ENCODE results near the gene PLEKHA4.
"Not testable (repeated sequence)": the region's sequence is repeated elsewhere in the genome, so short reads cannot be mapped to it uniquely, and the experiment has no call there.

The PLEKHA4 gene

DNA sequence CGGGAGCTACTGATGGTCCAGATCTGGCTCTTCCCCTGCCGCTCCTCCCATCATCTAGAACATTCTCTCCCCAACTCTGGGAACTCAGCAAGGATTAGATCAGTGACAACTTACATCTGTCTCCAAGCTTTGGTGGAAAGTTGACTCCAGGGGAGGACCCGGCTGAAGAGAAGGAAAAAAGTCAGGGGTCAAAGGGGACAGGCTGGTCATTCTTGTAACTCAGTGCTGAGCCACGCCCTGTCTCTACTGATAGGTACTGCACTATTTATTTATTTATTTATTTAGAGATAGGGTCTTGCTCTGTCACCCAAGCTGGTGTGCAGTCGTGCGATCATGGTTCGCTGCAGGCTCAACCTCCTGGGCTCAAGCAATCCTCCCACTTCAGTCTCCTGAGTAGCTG is 14.3 kb downstream of the PLEKHA4 start:
- Histone ChIP-seq H3K79me1 (replicated peaks; ENCODE audit: low read length, poor library complexity, severe bottlenecking) (no peaks in the 10 kb centered on the region), H3K18ac (ENCODE audit: low read depth in 1 of 2, low read length in 2 of 2) (no peak overlapping the region), H3K36me3 (ENCODE audit: control insufficient read depth in 1 of 2, insufficient read depth in 2 of 2, low read depth in 1 of 2, low read length in 2 of 2) (peaks cover 12 to 62% of the 10 kb centered on the region in 2 experiments), H3K27me3 (ENCODE audit: control insufficient read depth in 1 of 2, insufficient read depth in 1 of 2, low read length in 2 of 2) (no peaks in the 10 kb centered on the region), H4K8ac (ENCODE audit: low read length) (no peak overlapping the region), H2BK5ac (ENCODE audit: low read depth, low read length, poor library complexity, severe bottlenecking) (no peak overlapping the region), H2AK5ac (ENCODE audit: low read length, severe bottlenecking) (no peak overlapping the region), H2BK12ac (ENCODE audit: low read length in 2 of 2) (no peak overlapping the region), H3K14ac (ENCODE audit: low read length in 2 of 2) (no peak overlapping the region), H2BK15ac (ENCODE audit: low read depth, poor library complexity, severe bottlenecking) (no peak overlapping the region), H3K4ac (ENCODE audit: low read depth in 1 of 2, low read length in 2 of 2) (no peak overlapping the region), H3K9me3 (ENCODE audit: control insufficient read depth, low read length) (no peaks in the 10 kb centered on the region), H3K9ac (ENCODE audit: low read length) (no peak overlapping the region), H4K91ac (ENCODE audit: low read length) (no peak overlapping the region), H3K4me2 (ENCODE audit: low read length, poor library complexity, severe bottlenecking) (no peak overlapping the region), H3K4me1 (ENCODE audit: control insufficient read depth, insufficient read depth, low read depth, low read length) (no peaks in the 10 kb centered on the region), H3K4me3 (ENCODE audit: insufficient read depth in 1 of 2, low read depth in 1 of 2, low read length in 2 of 2) (no peak overlapping the region), H2BK120ac (ENCODE audit: low read depth, low read length) (no peak overlapping the region), H2AFZ (ENCODE audit: low read depth, low read length) (no peak overlapping the region), H3K27ac (ENCODE audit: low read length, poor library complexity, severe bottlenecking) (no peak overlapping the region), H3K23ac (ENCODE audit: low read length in 2 of 2) (no peak overlapping the region)
- no peak for DNase-seq
- 92% methylated on average over 6 of the region's 7 CpGs for WGBS

GRCh38 chr19:48853483-48853882 is 14.9 kb downstream of the PLEKHA4 start:
- Histone ChIP-seq H4K8ac (ENCODE audit: low read length) (no peak overlapping the region), H2BK15ac (ENCODE audit: low read depth, poor library complexity, severe bottlenecking) (no peak overlapping the region), H2BK120ac (ENCODE audit: low read depth, low read length) (no peak overlapping the region), H3K9me3 (ENCODE audit: control insufficient read depth, low read length) (no peaks in the 10 kb centered on the region), H3K4me1 (ENCODE audit: control insufficient read depth, insufficient read depth, low read depth, low read length) (no peaks in the 10 kb centered on the region), H4K91ac (ENCODE audit: low read length) (no peak overlapping the region), H3K36me3 (ENCODE audit: control insufficient read depth in 1 of 2, insufficient read depth in 2 of 2, low read depth in 1 of 2, low read length in 2 of 2) (peaks cover 8 to 62% of the 10 kb centered on the region in 2 experiments), H3K23ac (ENCODE audit: low read length in 2 of 2) (no peak overlapping the region), H3K79me1 (replicated peaks; ENCODE audit: low read length, poor library complexity, severe bottlenecking) (no peaks in the 10 kb centered on the region), H3K27me3 (ENCODE audit: control insufficient read depth in 1 of 2, insufficient read depth in 1 of 2, low read length in 2 of 2) (no peaks in the 10 kb centered on the region), H2AFZ (ENCODE audit: low read depth, low read length) (no peak overlapping the region), H3K14ac (ENCODE audit: low read length in 2 of 2) (no peak overlapping the region), H3K27ac (ENCODE audit: low read length, poor library complexity, severe bottlenecking) (no peak overlapping the region), H2BK12ac (ENCODE audit: low read length in 2 of 2) (no peak overlapping the region), H2AK5ac (ENCODE audit: low read length, severe bottlenecking) (no peak overlapping the region), H3K4me3 (ENCODE audit: insufficient read depth in 1 of 2, low read depth in 1 of 2, low read length in 2 of 2) (no peak overlapping the region), H3K18ac (ENCODE audit: low read depth in 1 of 2, low read length in 2 of 2) (no peak overlapping the region), H3K4ac (ENCODE audit: low read depth in 1 of 2, low read length in 2 of 2) (no peak overlapping the region), H2BK5ac (ENCODE audit: low read depth, low read length, poor library complexity, severe bottlenecking) (no peak overlapping the region), H3K4me2 (ENCODE audit: low read length, poor library complexity, severe bottlenecking) (no peak overlapping the region), H3K9ac (ENCODE audit: low read length) (no peak overlapping the region)
- DNase-seq = no peak
- 93% methylated on average over 8 of the region's 8 CpGs for WGBS

DNA sequence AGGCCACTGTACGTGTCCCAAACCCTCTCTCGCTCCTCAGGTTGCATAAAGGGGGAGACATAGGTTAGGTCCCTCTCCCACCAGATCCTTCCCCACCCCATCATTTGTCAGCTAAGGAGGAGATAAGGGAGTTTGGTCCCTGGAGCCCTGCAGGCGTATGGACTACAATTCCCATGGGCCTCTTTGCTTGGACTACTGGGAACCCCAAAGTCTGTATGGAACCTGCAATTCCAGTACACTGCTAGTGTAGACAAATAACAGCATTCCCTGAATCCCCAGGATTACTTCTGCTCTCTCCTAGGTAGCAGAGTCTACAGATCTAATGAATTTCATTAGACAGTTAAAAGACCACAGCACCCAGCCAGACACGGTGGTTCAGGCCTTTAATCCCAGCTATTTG is 16.1 kb downstream of the PLEKHA4 start:
- Histone ChIP-seq H2BK12ac (ENCODE audit: low read length in 2 of 2) (no peak overlapping the region), H3K23ac (ENCODE audit: low read length in 2 of 2) (no peak overlapping the region), H2AK5ac (ENCODE audit: low read length, severe bottlenecking) (no peak overlapping the region), H3K79me1 (replicated peaks; ENCODE audit: low read length, poor library complexity, severe bottlenecking) (no peaks in the 10 kb centered on the region), H3K27ac (ENCODE audit: low read length, poor library complexity, severe bottlenecking) (no peak overlapping the region), H3K18ac (ENCODE audit: low read depth in 1 of 2, low read length in 2 of 2) (no peak overlapping the region), H3K9ac (ENCODE audit: low read length) (no peak overlapping the region), H2AFZ (ENCODE audit: low read depth, low read length) (no peak overlapping the region), H2BK5ac (ENCODE audit: low read depth, low read length, poor library complexity, severe bottlenecking) (no peak overlapping the region), H3K4me1 (ENCODE audit: control insufficient read depth, insufficient read depth, low read depth, low read length) (no peaks in the 10 kb centered on the region), H4K91ac (ENCODE audit: low read length) (no peak overlapping the region), H2BK120ac (ENCODE audit: low read depth, low read length) (no peak overlapping the region), H3K36me3 (ENCODE audit: control insufficient read depth in 1 of 2, insufficient read depth in 2 of 2, low read depth in 1 of 2, low read length in 2 of 2) (peaks cover 10 to 62% of the 10 kb centered on the region in 2 experiments), H3K4me2 (ENCODE audit: low read length, poor library complexity, severe bottlenecking) (no peak overlapping the region), H3K9me3 (ENCODE audit: control insufficient read depth, low read length) (no peaks in the 10 kb centered on the region), H3K27me3 (ENCODE audit: control insufficient read depth in 1 of 2, insufficient read depth in 1 of 2, low read length in 2 of 2) (no peaks in the 10 kb centered on the region), H3K14ac (ENCODE audit: low read length in 2 of 2) (no peak overlapping the region), H2BK15ac (ENCODE audit: low read depth, poor library complexity, severe bottlenecking) (no peak overlapping the region), H4K8ac (ENCODE audit: low read length) (no peak overlapping the region), H3K4me3 (ENCODE audit: insufficient read depth in 1 of 2, low read depth in 1 of 2, low read length in 2 of 2) (no peak overlapping the region), H3K4ac (ENCODE audit: low read depth in 1 of 2, low read length in 2 of 2) (no peak overlapping the region)
- 96% methylated on average over 2 of the region's 4 CpGs for WGBS
- DNase-seq = no peak

DNA sequence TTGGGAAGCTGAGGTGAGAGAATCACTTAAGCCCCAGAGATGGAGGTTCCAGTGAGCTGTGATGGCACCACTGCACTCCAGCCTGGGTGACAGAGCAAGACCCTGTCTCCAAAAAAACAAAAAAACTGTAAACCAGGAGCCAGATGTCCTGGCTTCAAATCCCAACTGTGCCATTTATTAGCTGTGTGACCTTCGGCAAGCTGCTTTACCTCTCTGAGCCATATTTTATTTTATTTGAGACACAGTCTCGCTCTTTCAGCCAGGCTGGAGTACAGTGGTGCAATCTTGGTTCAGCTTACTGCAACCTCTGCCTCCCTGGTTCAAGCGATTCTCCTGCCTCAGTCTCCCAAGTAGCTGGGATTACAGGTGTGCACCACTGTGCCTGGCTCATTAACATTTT is 21.8 kb downstream of the PLEKHA4 start:
- H3K4me1 ChIP-seq (ENCODE audit: control insufficient read depth, insufficient read depth, low read depth, low read length); H3K4me2 ChIP-seq (ENCODE audit: low read length, poor library complexity, severe bottlenecking); H3K4me3 ChIP-seq (ENCODE audit: insufficient read depth in 1 of 2, low read depth in 1 of 2, low read length in 2 of 2); H2BK5ac ChIP-seq (ENCODE audit: low read depth, low read length, poor library complexity, severe bottlenecking); H2BK15ac ChIP-seq (ENCODE audit: low read depth, poor library complexity, severe bottlenecking); H2AK5ac ChIP-seq (ENCODE audit: low read length, severe bottlenecking); H3K23ac ChIP-seq (ENCODE audit: low read length in 2 of 2); H3K27me3 ChIP-seq (ENCODE audit: control insufficient read depth in 1 of 2, insufficient read depth in 1 of 2, low read length in 2 of 2); H3K4ac ChIP-seq (ENCODE audit: low read depth in 1 of 2, low read length in 2 of 2); H4K8ac ChIP-seq (ENCODE audit: low read length); H3K9me3 ChIP-seq (ENCODE audit: control insufficient read depth, low read length); H2AFZ ChIP-seq (ENCODE audit: low read depth, low read length); H2BK120ac ChIP-seq (ENCODE audit: low read depth, low read length); H3K27ac ChIP-seq (ENCODE audit: low read length, poor library complexity, severe bottlenecking); H4K91ac ChIP-seq (ENCODE audit: low read length); H3K9ac ChIP-seq (ENCODE audit: low read length); H3K79me1 ChIP-seq (replicated peaks; ENCODE audit: low read length, poor library complexity, severe bottlenecking); H3K14ac ChIP-seq (ENCODE audit: low read length in 2 of 2); DNase-seq; H2BK12ac ChIP-seq (ENCODE audit: low read length in 2 of 2); H3K18ac ChIP-seq (ENCODE audit: low read depth in 1 of 2, low read length in 2 of 2): not testable (repeated sequence)
- 93% methylated on average over 3 of the region's 3 CpGs for WGBS
- H3K36me3 ChIP-seq (ENCODE audit: control insufficient read depth in 1 of 2, insufficient read depth in 2 of 2, low read depth in 1 of 2, low read length in 2 of 2) = peaks cover 10 to 65% of the 10 kb centered on the region in 2 experiments

All from mesenchymal stem cell (in vitro differentiated cells and primary cell).